GM18505 (cell line): ENCODE results near the gene KLF13.
"Not testable (repeated sequence)": the region's sequence is repeated elsewhere in the genome, so short reads cannot be mapped to it uniquely, and the experiment has no call there.

Experiments used
- ATAC-seq: cut with Tn5 transposase; IDR thresholded peaks from one replicate; pipeline ENCODE4 v1.9.1; 2021; ENCODE audit not compliant: unreplicated experiment
- POLR2A ChIP-seq: IDR thresholded peaks from 4 replicates; pipeline ENCODE4 v1.6.1; 2011; ENCODE audit warnings: borderline replicate concordance; ENCODE audit not compliant: insufficient read depth, insufficient read length; ENCODE audit errors: extremely low read depth

The KLF13 gene

GRCh38 chr15:31353931-31354330 is 27.3 kb downstream of the KLF13 start:
- ATAC-seq = no peak
- TF ChIP-seq POLR2A = no peak

- ATAC-seq = not testable (repeated sequence)
Observed at GRCh38 chr15:31356097-31356496, 29.5 kb downstream of the KLF13 start.

GRCh38 chr15:31357148-31357547 is 30.5 kb downstream of the KLF13 start:
- ATAC-seq = no peak
- TF ChIP-seq POLR2A = peak; percentile 13

- TF ChIP-seq POLR2A = no peak
- no peak for ATAC-seq
Observed at GRCh38 chr15:31358163-31358562, 31.5 kb downstream of the KLF13 start.

- no peak for ATAC-seq
- no peak for TF ChIP-seq POLR2A
Observed at GRCh38 chr15:31358957-31359701, 32.5 kb downstream of the KLF13 start.

GRCh38 chr15:31359702-31360111 is 33.1 kb downstream of the KLF13 start:
- no peak for TF ChIP-seq POLR2A
- no peak for ATAC-seq

GRCh38 chr15:31360158-31360561 is 33.5 kb downstream of the KLF13 start:
- ATAC-seq = no peak

GRCh38 chr15:31360843-31361763 is 34.5 kb downstream of the KLF13 start:
- peak; percentile 48 for ATAC-seq
- TF ChIP-seq POLR2A = peak; percentile 48

More at GRCh38 chr15:31360158-31360561, 33.5 kb downstream of the KLF13 start:
- no peak for TF ChIP-seq POLR2A

GRCh38 chr15:31361764-31362515 is 35.3 kb downstream of the KLF13 start:
- no peak for TF ChIP-seq POLR2A
- no peak for ATAC-seq

GRCh38 chr15:31362886-31363285 is 36.3 kb downstream of the KLF13 start:
- no peak for ATAC-seq
- no peak for TF ChIP-seq POLR2A

- ATAC-seq = no peak
Observed at GRCh38 chr15:31364301-31365031, 37.8 kb downstream of the KLF13 start.

GRCh38 chr15:31365032-31365654 is 38.5 kb downstream of the KLF13 start:
- ATAC-seq = no peak
- TF ChIP-seq POLR2A = no peak

More at GRCh38 chr15:31364301-31365031, 37.8 kb downstream of the KLF13 start:
- TF ChIP-seq POLR2A = no peak
